ENCODE results near the gene FOXN3.

DNA sequence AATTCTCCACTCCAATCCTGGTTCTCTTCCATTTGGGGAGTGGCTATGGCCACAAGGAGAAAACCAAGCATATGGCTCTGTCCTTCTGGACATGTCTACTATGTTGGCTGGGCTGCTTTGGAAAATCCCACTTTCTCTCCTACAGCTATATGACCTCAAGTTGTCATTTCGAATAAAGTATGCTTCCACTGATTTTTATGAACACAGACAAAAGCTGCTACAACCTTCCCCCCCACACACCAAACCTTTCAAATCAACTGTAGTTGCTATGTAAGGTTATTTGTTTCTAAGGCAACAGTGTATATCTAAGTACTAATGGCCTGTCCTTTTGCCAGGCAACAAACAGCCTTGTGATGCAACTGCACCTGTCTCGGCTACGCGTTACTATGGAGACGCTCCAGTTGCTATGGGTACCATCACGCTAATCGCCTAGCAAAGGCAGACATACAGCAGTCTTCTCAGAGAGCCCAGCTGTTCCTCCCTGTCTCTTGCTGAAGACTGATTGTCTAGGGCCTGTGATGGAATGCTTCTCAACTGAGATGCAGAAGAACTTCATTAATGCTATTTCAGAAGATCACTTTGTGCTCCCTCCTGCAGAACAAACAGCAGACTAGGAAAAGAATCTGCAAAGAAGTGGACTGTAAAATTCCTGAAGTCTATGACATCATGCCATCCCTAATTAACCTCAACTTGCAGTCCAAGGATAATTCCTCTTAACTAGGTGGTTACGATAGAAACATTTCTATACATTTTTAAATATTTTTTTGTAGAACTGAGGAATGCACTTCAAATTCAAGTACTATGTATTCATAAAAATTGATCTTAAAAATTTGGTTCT, 67.6 kb downstream of the FOXN3 start:
- TF ChIP-seq, protein P1, sequence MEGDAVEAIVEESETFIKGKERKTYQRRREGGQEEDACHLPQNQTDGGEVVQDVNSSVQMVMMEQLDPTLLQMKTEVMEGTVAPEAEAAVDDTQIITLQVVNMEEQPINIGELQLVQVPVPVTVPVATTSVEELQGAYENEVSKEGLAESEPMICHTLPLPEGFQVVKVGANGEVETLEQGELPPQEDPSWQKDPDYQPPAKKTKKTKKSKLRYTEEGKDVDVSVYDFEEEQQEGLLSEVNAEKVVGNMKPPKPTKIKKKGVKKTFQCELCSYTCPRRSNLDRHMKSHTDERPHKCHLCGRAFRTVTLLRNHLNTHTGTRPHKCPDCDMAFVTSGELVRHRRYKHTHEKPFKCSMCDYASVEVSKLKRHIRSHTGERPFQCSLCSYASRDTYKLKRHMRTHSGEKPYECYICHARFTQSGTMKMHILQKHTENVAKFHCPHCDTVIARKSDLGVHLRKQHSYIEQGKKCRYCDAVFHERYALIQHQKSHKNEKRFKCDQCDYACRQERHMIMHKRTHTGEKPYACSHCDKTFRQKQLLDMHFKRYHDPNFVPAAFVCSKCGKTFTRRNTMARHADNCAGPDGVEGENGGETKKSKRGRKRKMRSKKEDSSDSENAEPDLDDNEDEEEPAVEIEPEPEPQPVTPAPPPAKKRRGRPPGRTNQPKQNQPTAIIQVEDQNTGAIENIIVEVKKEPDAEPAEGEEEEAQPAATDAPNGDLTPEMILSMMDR (conservative IDR thresholded peaks at IDR 0.05 in 1 of 2, IDR thresholded peaks at IDR 0.05 in 1 of 2; ENCODE audit: low read depth in 1 of 2, low read length in 2 of 2): no peak
- no peak for TF ChIP-seq EZH2 (IDR thresholded peaks at IDR 0.05; ENCODE audit: low read length, missing control alignments)
